H1 (cell line): Measurements from ENCODE around the gene FHIT. TPM values are rescaled to one million over a fixed set of nuclear protein-coding genes. Genes with fewer than 3 reads are reported as not detected.

Source experiments
- CHD1 ChIP-seq: IDR thresholded peaks from 2 replicates; pipeline ENCODE4 v1.6.1; 2012; ENCODE audit warnings: low read depth, low read length, improper control_type of control experiment
- EGR1 ChIP-seq: IDR thresholded peaks from 2 replicates; pipeline ENCODE4 v1.6.1; 2011; ENCODE audit warnings: low read depth, low read length, borderline replicate concordance
- FOSL1 ChIP-seq: IDR thresholded peaks from 2 replicates; pipeline ENCODE4 v1.6.1; 2011; ENCODE audit warnings: mild to moderate bottlenecking, low read depth, low read length, moderate library complexity; ENCODE audit not compliant: insufficient read depth
- MAFK ChIP-seq: IDR thresholded peaks from 2 replicates; pipeline ENCODE4 v1.6.1; 2012; ENCODE audit warnings: low read depth, mild to moderate bottlenecking, improper control_type of control experiment, low read length
- POLR2AphosphoS5 ChIP-seq: IDR thresholded peaks from 2 replicates; pipeline ENCODE4 v1.6.1; 2011; ENCODE audit warnings: low read depth, low read length
- RAD21 ChIP-seq, 2 experiments: IDR thresholded peaks in 1 of 2; conservative IDR thresholded peaks in 1 of 2; 2 replicates each; pipeline ENCODE4 v1.6.1; 2011; ENCODE audit warnings: low read depth in 2 of 2, low read length in 2 of 2, improper control_type of control experiment in 1 of 2, inconsistent platforms in 1 of 2, mild to moderate bottlenecking in 1 of 2, moderate library complexity in 1 of 2
- SAP30 ChIP-seq: fragments of 300-600 bp; sonication (generic); IDR thresholded peaks from 2 replicates; pipeline ENCODE4 v1.7.1; 2012; ENCODE audit warnings: low read length, moderate library complexity, mild to moderate bottlenecking, inconsistent platforms; ENCODE audit not compliant: insufficient read depth, insufficient replicate concordance
- ZNF274 ChIP-seq: IDR thresholded peaks from 2 replicates; pipeline ENCODE4 v1.7.0; 2012; ENCODE audit warnings: low read length, borderline replicate concordance; ENCODE audit errors: extremely low read depth
- polyA plus RNA-seq, 7 experiments: library from polyadenylated mRNA; depleted of rRNA in 3 of 7; stranded (reverse) in 5 of 7; unstranded in 2 of 7; fragments of >200 nt in 5 of 7; fragments of 200-250 nt in 2 of 7; gene quantifications; 1 replicate in 5 of 7; 2 replicates in 1 of 7; 4 replicates in 1 of 7; pipeline versions ENCODE4 v1.2.1 to v1.2.3, GENCODE V29; 2011 to 2013; ENCODE audit warnings: missing spikeins in 2 of 7, mixed read lengths in 2 of 7
- total RNA-seq: library from RNA; stranded (reverse); fragmentation: NEBNext Ultra II Directional; extraction: Animal tissue kit (Norgen Biotek cat#: 25700); gene quantifications from 2 replicates; pipeline ENCODE4 v1.2.1, GENCODE V29; 2021
- TF ChIP-seq, protein P1 (sequence below): IDR thresholded peaks from 2 replicates; pipeline ENCODE4 v1.6.1; 2012; ENCODE audit warnings: low read length, inconsistent platforms

FHIT gene
- total and polyA plus RNA-seq, 2 of the 8 experiments (the other 6 are each of a cell fraction or from before 2014, with no cell fraction given): 1.2 to 3.2 TPM

- no peak for TF ChIP-seq SAP30
- TF ChIP-seq RAD21 (IDR thresholded peaks at IDR 0.05 in 1 of 2, conservative IDR thresholded peaks at IDR 0.05 in 1 of 2; ENCODE audit: low read depth in 2 of 2, low read length in 2 of 2): no peak
- TF ChIP-seq ZNF274: no peak
- TF ChIP-seq, protein P1, sequence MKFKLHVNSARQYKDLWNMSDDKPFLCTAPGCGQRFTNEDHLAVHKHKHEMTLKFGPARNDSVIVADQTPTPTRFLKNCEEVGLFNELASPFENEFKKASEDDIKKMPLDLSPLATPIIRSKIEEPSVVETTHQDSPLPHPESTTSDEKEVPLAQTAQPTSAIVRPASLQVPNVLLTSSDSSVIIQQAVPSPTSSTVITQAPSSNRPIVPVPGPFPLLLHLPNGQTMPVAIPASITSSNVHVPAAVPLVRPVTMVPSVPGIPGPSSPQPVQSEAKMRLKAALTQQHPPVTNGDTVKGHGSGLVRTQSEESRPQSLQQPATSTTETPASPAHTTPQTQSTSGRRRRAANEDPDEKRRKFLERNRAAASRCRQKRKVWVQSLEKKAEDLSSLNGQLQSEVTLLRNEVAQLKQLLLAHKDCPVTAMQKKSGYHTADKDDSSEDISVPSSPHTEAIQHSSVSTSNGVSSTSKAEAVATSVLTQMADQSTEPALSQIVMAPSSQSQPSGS: no peak
- no peak for TF ChIP-seq CHD1
- no peak for TF ChIP-seq EGR1
- no peak for TF ChIP-seq FOSL1
- TF ChIP-seq MAFK: no peak
- TF ChIP-seq POLR2AphosphoS5: no peak
Measured at GRCh38 chr3:60095930-60096329, 1155.3 kb downstream of the FHIT start (continued).
